ENCODE measurements around the gene PEX1.
"Not testable (repeated sequence)": the region's sequence is repeated elsewhere in the genome, so short reads cannot be mapped to it uniquely, and the experiment has no call there.

PEX1 gene

DNA sequence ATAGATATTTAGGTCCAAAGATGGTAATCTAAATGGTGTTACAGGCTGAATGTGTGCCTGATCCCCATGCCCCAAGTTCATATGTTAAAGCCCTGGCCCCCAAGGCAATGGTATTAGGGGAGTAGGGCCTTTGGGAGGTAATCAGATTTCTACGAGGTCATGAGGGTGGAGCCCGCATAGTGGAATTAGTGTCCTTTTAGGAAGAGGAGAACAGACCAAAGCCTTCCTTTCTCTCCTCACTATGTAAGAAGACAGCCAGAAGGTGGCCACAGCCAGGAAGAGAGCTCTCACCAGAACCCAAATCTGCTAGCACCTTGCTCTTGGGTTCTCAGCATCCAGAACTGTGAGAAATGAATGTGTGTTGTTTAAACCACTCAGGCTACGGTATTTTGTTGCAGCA, 65.8 kb downstream of the PEX1 start:
- ATAC-seq (replicated peaks) (no peak), DNase-seq (no peak)
- no peaks in the 10 kb centered on the region for H3K27me3 Mint-ChIP-seq
- no peak overlapping the region for H3K4me3 Mint-ChIP-seq
- no peaks in the 10 kb centered on the region for H3K4me1 Mint-ChIP-seq (ENCODE audit: low read depth in 2 of 2)
- H3K9me3 Mint-ChIP-seq, result no peaks in the 10 kb centered on the region
- H3K36me3 Mint-ChIP-seq (ENCODE audit: insufficient read depth), result peaks cover 2% of the 10 kb centered on the region
- no peak overlapping the region for H3K27ac Mint-ChIP-seq

GRCh38 chr7:92461027-92462003, 67.0 kb downstream of the PEX1 start:
- H3K27me3 Mint-ChIP-seq, result no peaks in the 10 kb centered on the region
- peaks cover 11% of the 10 kb centered on the region for H3K36me3 Mint-ChIP-seq (ENCODE audit: insufficient read depth)
- ATAC-seq (replicated peaks), result peak; percentile 77
- no peaks in the 10 kb centered on the region for H3K4me1 Mint-ChIP-seq (ENCODE audit: low read depth in 2 of 2)
- no peak overlapping the region for H3K4me3 Mint-ChIP-seq
- no peaks in the 10 kb centered on the region for H3K9me3 Mint-ChIP-seq
- DNase-seq, result peak; percentile 11 to 12 (median 11)
- H3K27ac Mint-ChIP-seq, result no peak overlapping the region

- H3K27me3 Mint-ChIP-seq, result no peaks in the 10 kb centered on the region
- peaks cover 19% of the 10 kb centered on the region for H3K36me3 Mint-ChIP-seq (ENCODE audit: insufficient read depth)
- H3K27ac Mint-ChIP-seq, result no peak overlapping the region
- DNase-seq, result no peak
- no peaks in the 10 kb centered on the region for H3K4me1 Mint-ChIP-seq (ENCODE audit: low read depth in 2 of 2)
- no peak overlapping the region for H3K4me3 Mint-ChIP-seq
- no peak for ATAC-seq (replicated peaks)
- no peaks in the 10 kb centered on the region for H3K9me3 Mint-ChIP-seq
Observed at GRCh38 chr7:92460510-92460909, 67.8 kb downstream of the PEX1 start.

GRCh38 chr7:92460109-92460508, 68.2 kb downstream of the PEX1 start:
- H3K9me3 Mint-ChIP-seq, result no peaks in the 10 kb centered on the region
- ATAC-seq (replicated peaks) (no peak), DNase-seq (no peak)
- H3K36me3 Mint-ChIP-seq (ENCODE audit: insufficient read depth), result peaks cover 18% of the 10 kb centered on the region
- no peaks in the 10 kb centered on the region for H3K27me3 Mint-ChIP-seq
- H3K4me3 Mint-ChIP-seq, result no peak overlapping the region
- H3K27ac Mint-ChIP-seq, result no peak overlapping the region
- no peaks in the 10 kb centered on the region for H3K4me1 Mint-ChIP-seq (ENCODE audit: low read depth in 2 of 2)

DNA sequence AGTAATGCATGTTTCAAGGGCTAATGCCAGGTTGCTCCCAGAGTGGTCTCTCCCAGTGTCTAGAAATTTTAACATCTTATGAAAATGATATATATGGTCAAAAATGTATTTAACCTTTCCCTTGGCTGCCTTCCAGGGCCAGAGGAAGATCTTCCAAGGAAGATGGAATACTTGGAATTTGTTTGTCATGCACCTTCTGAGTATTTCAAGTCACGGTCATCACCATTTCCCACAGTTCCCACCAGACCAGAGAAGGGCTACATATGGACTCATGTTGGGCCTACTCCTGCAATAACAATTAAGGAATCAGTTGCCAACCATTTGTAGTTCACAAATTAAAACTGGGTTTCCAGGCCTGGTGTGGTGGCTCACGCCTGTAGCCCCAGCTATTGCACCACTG, 72.1 kb downstream of the PEX1 start:
- no peaks in the 10 kb centered on the region for H3K9me3 Mint-ChIP-seq
- ATAC-seq (replicated peaks) (no peak), DNase-seq (no peak)
- H3K27ac Mint-ChIP-seq, result no peak overlapping the region
- no peaks in the 10 kb centered on the region for H3K27me3 Mint-ChIP-seq
- peaks cover 0 to 4% of the 10 kb centered on the region in 2 donors for H3K4me1 Mint-ChIP-seq (ENCODE audit: low read depth in 2 of 2)
- peaks cover 21% of the 10 kb centered on the region for H3K36me3 Mint-ChIP-seq (ENCODE audit: insufficient read depth)
- no peak overlapping the region for H3K4me3 Mint-ChIP-seq

- H3K4me1 Mint-ChIP-seq (ENCODE audit: low read depth in 2 of 2), result peaks cover 4 to 12% of the 10 kb centered on the region in 2 donors
- ATAC-seq (replicated peaks) (no peak), DNase-seq (no peak)
- H3K4me3 Mint-ChIP-seq, result no peak overlapping the region
- no peak overlapping the region for H3K27ac Mint-ChIP-seq
- H3K27me3 Mint-ChIP-seq, result no peaks in the 10 kb centered on the region
- peaks cover 21% of the 10 kb centered on the region for H3K36me3 Mint-ChIP-seq (ENCODE audit: insufficient read depth)
- no peaks in the 10 kb centered on the region for H3K9me3 Mint-ChIP-seq
Observed at GRCh38 chr7:92451645-92452044, 76.7 kb downstream of the PEX1 start.

GRCh38 chr7:92448205-92448747, 80.0 kb downstream of the PEX1 start:
- ATAC-seq (replicated peaks) (peak; percentile 57), DNase-seq (peak; percentile 52 to 74 (median 58))
- Mint-ChIP-seq H3K4me3 (peak overlapping the region; percentile 85 to 91), H3K36me3 (ENCODE audit: insufficient read depth) (peaks cover 8% of the 10 kb centered on the region), H3K27ac (peak overlapping the region; percentile 97), H3K27me3 (no peaks in the 10 kb centered on the region), H3K4me1 (ENCODE audit: low read depth in 2 of 2) (peaks cover 4 to 13% of the 10 kb centered on the region in 2 donors), H3K9me3 (no peaks in the 10 kb centered on the region)

DNA sequence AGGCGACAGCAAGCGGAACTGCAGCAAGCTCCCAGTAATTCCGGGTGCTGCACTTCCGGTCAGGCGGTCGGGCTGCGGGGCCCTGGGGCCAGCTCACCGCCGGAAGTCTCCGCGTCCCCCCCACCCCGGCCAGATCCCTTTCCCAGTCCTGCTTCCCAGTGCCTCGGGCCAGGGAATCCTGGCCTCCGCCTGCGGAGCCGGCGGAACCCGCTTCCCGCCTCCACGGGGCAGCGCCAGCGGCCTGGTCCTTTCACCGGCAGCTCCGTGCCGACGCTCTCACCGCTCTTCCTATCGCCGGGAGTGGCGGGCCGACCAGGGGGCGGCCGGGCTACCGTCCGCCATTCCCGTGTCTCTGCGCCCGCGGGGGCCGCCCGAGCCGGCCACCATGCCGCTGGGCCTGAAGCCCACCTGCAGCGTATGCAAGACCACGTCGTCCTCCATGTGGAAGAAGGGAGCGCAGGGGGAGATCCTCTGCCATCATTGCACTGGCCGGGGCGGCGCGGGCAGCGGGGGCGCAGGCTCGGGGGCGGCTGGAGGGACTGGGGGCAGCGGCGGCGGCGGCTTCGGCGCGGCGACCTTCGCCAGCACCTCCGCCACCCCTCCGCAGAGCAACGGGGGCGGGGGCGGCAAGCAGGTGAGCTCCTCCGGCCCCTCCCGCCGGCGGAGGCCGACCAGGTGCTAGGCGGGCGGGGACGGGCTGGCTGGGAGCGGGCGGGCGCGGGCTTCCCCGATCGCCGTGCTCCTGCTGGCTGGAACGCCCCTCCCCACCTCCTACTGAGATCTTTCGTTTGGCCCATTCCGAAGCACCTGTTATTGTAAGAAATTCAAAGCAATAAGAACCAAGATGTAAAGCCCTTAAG, 80.7 kb downstream of the PEX1 start, which contains the start of gene GATAD1:
Gene GATAD1 (plus strand): TSS at position 138 of the 860 bp plus-strand sequence. CDS start 248 bp downstream, at position 386.
- no peaks in the 10 kb centered on the region for H3K9me3 Mint-ChIP-seq
- H3K27me3 Mint-ChIP-seq, result no peaks in the 10 kb centered on the region
- ATAC-seq (replicated peaks) (peak; percentile 78), DNase-seq (peak; percentile 75 to 82 (median 75))
- peak within 1 kb of the TSS; percentile 97 for H3K27ac Mint-ChIP-seq
- peaks cover 4 to 11% of the 10 kb centered on the region in 2 donors for H3K4me1 Mint-ChIP-seq (ENCODE audit: low read depth in 2 of 2)
- H3K36me3 Mint-ChIP-seq (ENCODE audit: insufficient read depth), result peaks cover 7% of the 10 kb centered on the region
- peak within 1 kb of the TSS; percentile 85 to 91 for H3K4me3 Mint-ChIP-seq

GRCh38 chr7:92446869-92447344, 81.4 kb downstream of the PEX1 start:
- H3K36me3 Mint-ChIP-seq (ENCODE audit: insufficient read depth), result peaks cover 7% of the 10 kb centered on the region
- no peaks in the 10 kb centered on the region for H3K27me3 Mint-ChIP-seq

DNA sequence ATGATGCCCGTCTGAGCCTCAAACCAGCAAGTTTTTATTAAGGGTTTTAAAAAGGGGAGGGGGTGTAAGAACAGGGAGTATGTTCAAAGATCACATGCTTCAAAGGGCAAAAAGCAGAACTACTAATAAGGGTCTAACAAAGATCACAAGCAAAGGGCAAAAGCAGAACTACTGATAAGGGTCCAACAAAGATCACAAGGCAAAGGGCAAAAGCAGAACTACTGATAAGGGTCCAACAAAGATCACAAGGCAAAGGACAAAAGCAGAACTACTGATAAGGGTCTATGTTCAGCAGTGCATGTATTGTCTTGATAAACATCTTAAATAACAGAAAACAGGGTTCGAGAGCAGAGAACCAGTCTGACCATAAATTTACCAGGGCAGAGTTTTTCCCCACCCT, 85.6 kb downstream of the PEX1 start:
- DNase-seq; H3K4me1 Mint-ChIP-seq (ENCODE audit: low read depth in 2 of 2); H3K27ac Mint-ChIP-seq; H3K9me3 Mint-ChIP-seq; ATAC-seq (replicated peaks); H3K4me3 Mint-ChIP-seq; H3K27me3 Mint-ChIP-seq; H3K36me3 Mint-ChIP-seq (ENCODE audit: insufficient read depth): not testable (repeated sequence)

More at GRCh38 chr7:92446869-92447344, 81.4 kb downstream of the PEX1 start:
- no peak for ATAC-seq (replicated peaks)
- Mint-ChIP-seq H3K4me1 (ENCODE audit: low read depth in 2 of 2) (peaks cover 4 to 11% of the 10 kb centered on the region in 2 donors), H3K9me3 (no peaks in the 10 kb centered on the region), H3K27ac (peak overlapping the region; percentile 97), H3K4me3 (peak overlapping the region; percentile 85 to 91)
- no peak for DNase-seq

GRCh38 chr7:92437956-92438491, 90.3 kb downstream of the PEX1 start:
- Mint-ChIP-seq H3K27ac (no peak overlapping the region), H3K27me3 (no peaks in the 10 kb centered on the region), H3K9me3 (no peaks in the 10 kb centered on the region), H3K4me3 (no peak overlapping the region), H3K4me1 (ENCODE audit: low read depth in 2 of 2) (no peaks in the 10 kb centered on the region), H3K36me3 (ENCODE audit: insufficient read depth) (no peaks in the 10 kb centered on the region)
- no peak for ATAC-seq (replicated peaks)
- no peak for DNase-seq

Measured in effector memory CD8-positive, alpha-beta T cell (primary cell).